Sigmoid colon (tissue), 3 donors: ENCODE results near the gene DROSHA.

ENCODE experiments used
- CTCF ChIP-seq, 4 experiments: fragments of 450-650 bp in 3 of 4; fragments of 200-600 bp in 1 of 4; IDR thresholded peaks; one replicate each; pipeline ENCODE4 v1.5.1; 2016 to 2019; ENCODE audit warnings: antibody characterized with exemption in 4 of 4, mild to moderate bottlenecking in 3 of 4, moderate library complexity in 2 of 4
- POLR2A ChIP-seq, 2 donors: fragments of 450-650 bp; IDR thresholded peaks; one replicate each; pipeline ENCODE4 v1.6.1; 2016; ENCODE audit warnings: antibody characterized with exemption in 2 of 2, mild to moderate bottlenecking in 2 of 2, moderate library complexity in 2 of 2

DNA sequence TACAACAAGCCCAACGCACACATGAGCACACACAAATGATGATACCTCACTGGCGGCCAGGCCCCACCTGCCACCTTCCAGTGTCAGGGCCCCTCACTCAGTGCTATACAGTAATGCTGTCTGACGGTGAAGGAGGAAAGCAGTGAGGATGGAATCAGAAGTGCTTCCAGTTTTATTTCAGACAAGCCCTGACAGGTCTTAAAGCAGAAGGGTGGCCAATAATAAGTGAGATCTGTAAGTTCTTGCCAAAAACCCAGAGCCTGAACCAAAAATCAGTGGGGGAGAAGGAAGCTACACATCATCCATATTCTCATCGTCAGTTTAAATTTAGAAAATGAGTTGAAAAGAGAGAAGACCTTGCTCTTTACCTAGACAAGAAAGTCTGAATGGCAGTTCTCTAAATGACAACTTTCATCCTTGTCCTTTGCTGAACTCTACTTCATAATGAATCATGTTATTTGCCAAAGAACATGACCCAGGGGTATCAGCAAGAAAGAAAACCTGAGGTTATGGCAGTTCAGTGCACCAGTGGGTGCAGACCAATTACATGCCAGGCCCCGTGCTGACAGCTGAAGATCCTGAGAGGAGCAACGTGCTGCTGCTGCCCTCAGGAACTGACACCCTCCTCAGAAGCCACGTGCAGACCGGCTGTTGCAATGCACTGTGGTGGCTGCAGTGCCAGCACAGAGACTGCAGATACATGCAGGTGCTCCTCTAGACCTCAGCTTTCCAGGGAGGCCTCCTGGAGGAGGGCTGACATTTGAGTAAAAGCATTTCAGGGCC is 118.7 kb downstream of the DROSHA start:
- no peak for TF ChIP-seq CTCF (IDR thresholded peaks at IDR 0.05)
- no peak for TF ChIP-seq POLR2A (IDR thresholded peaks at IDR 0.05)
